ENCODE results near the gene DOK7.

GRCh38 chr4:3533423-3533820 lies 70.3 kb downstream of the DOK7 start:
- TF ChIP-seq POLR2AphosphoS5 (IDR thresholded peaks at IDR 0.05; ENCODE audit: low read depth, low read length) (no peak), TAF1 (IDR thresholded peaks at IDR 0.05; ENCODE audit: borderline replicate concordance, insufficient read depth, low read length) (no peak)
- TF ChIP-seq, protein P1, sequence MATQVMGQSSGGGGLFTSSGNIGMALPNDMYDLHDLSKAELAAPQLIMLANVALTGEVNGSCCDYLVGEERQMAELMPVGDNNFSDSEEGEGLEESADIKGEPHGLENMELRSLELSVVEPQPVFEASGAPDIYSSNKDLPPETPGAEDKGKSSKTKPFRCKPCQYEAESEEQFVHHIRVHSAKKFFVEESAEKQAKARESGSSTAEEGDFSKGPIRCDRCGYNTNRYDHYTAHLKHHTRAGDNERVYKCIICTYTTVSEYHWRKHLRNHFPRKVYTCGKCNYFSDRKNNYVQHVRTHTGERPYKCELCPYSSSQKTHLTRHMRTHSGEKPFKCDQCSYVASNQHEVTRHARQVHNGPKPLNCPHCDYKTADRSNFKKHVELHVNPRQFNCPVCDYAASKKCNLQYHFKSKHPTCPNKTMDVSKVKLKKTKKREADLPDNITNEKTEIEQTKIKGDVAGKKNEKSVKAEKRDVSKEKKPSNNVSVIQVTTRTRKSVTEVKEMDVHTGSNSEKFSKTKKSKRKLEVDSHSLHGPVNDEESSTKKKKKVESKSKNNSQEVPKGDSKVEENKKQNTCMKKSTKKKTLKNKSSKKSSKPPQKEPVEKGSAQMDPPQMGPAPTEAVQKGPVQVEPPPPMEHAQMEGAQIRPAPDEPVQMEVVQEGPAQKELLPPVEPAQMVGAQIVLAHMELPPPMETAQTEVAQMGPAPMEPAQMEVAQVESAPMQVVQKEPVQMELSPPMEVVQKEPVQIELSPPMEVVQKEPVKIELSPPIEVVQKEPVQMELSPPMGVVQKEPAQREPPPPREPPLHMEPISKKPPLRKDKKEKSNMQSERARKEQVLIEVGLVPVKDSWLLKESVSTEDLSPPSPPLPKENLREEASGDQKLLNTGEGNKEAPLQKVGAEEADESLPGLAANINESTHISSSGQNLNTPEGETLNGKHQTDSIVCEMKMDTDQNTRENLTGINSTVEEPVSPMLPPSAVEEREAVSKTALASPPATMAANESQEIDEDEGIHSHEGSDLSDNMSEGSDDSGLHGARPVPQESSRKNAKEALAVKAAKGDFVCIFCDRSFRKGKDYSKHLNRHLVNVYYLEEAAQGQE (IDR thresholded peaks at IDR 0.05; ENCODE audit: insufficient read depth in 1 of 2, low read depth in 2 of 2, low read length in 2 of 2): no peak
